Activated T-cell treated with anti-CD3 and anti-CD28 coated beads for 4 hours (primary cell): ENCODE results near the gene CLEC18B.
"Not testable (repeated sequence)": the region's sequence is repeated elsewhere in the genome, so short reads cannot be mapped to it uniquely, and the experiment has no call there.

Experiments used
- DNase-seq: peaks from one replicate; pipeline ENCODE4 v3.0.0-alpha.2; 2020

Gene CLEC18B

DNA sequence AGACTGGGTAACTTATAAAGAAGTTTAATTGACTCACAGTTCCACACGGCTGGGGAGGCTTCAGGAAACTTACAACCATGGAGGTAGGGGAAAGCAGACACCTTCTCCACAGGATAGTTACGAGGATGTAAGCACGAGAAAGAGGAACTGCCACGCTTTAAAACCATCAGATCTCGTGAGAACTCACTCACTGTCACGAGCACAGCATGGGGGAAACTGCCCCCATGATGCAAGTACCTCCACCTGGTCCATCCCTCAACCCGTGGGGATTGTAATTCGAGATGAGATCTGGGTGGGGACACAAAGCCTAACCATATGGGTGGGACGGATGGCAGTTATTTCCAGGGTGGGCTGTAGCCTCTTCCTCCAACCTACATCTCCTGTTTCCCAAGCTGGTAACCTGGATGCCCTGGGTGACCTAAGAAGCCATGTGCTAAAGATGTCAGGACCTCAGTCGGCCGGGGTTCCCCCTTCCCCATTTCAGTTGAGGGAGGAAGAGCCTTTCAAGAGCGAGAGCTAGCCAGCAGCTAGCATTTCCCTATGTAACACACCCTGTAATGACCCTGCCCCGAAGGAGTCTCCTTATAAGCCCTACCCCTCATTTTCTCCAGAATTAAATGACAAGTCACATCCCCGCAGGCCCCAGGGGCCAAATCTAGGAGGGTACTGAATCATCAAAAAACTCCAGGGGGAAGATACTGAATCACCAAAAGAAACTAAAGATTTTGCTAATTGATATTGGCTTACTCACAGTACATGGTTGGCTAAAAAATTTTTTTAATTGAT, 16.9 kb downstream of the CLEC18B start:
- not testable (repeated sequence) for DNase-seq

DNA sequence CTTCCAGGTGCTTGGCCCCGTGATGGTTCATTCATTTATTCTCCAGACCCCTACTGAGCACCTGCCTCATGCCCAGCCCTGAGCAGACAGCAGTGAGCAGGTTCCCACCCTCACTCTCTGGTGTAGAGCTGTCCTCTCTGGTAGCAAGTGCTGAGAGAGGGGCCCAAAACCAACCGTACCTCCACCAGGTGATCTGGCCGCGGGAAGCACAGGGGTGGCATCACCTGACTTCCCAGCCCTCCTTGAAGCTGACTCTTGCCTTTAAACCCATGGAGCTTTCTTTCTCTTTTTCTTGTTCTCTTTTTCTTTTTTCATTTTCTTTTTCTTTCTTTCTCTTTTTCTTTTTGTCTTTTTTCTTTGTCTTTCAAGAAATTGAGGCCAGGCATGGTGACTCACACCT, 21.0 kb downstream of the CLEC18B start:
- not testable (repeated sequence) for DNase-seq

DNA sequence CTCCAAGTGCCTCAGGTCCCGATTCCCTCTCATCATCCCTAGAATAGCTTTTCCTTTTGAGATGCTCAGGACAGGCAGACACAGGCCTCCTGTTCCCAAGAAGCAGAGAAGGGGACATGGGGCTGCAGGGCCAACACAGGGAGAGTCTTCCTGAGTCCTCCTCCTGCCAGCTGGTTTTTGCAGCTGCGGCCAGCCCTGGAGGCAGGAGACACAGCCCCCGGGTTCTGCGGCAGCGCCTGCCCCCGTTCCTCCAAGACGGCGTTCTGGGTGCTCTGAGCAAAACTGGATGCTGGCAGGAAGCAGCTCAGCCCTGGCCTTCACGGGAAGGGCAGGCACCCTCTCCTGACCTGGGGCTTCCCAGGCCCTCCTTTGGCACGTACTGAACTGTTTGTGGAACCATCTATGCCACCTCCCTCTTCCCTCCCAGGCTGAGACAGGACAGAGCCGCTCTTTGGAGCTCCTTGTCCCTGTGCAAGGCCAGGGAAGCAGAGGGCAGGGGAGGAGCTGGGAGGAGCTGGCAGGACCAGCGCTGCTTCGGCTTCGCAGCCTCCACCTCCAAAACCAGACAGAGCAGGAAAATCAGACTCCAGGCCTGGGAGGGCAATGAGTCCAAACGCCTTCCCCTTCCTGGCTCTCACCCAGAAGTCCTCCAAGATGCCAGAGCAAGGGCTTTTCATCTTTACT, 22.9 kb downstream of the CLEC18B start:
- DNase-seq, result not testable (repeated sequence)

DNA sequence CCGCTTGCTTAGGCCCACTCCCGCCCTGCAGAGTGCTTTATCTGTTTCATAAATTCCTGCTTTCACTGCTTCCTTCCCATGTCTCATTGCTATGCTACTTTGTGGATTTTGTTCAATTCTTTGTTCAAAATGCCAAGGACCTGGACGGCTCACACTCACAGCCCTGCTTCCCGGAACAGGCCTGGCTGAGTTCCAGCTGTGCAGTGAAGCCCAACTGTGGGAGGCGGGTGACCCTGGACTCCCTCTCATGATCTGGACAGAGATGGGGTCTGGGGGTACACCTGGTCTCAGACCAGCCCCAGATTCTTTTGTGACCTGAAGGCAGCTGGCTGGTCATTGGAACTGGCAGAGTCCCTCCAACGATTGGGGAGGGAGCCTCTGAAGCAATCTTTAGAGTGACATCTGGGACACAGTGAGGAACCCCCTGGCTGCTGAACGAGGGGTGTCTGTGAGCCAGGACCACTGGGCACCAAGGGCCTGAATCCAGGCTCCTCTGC, 24.7 kb downstream of the CLEC18B start:
- not testable (repeated sequence) for DNase-seq

DNA sequence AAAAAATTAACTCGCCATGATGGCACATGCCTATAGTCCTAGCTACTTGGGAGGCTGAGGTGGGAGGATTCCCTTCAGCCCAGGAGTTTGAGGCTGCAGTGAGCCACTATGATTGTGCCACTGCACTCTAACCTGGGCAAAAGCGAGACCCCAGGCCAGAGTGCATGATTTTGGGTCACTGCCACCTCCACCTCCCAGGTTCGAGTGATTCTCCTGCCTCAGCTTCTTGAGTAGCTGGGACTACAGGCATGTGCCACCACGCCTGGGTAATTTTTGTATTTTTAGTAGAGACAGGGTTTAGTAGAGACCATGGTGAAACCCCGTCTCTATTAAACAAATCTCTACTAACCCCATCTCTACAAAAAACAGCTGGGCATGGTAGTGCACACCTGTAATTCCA, 26.7 kb downstream of the CLEC18B start:
- not testable (repeated sequence) for DNase-seq

DNA sequence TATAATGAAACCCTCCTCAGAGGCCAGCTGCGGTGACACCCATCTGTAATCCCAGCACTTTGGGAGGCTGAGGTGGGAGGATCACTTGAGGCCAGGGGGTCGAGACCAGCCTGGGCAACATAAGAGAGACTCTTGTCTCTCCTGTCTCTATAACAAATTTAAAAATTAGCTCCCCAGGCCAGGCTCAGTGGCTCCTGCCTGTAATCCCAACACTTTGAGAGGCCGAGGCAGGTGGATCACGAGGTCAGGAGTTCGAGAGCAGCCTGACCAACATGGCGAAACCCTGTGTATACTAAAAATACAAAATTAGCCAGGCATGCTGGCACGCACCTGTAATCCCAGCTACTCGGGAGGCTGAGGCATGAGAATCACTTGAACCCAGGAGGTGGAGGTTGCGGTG, 27.1 kb downstream of the CLEC18B start:
- not testable (repeated sequence) for DNase-seq

DNA sequence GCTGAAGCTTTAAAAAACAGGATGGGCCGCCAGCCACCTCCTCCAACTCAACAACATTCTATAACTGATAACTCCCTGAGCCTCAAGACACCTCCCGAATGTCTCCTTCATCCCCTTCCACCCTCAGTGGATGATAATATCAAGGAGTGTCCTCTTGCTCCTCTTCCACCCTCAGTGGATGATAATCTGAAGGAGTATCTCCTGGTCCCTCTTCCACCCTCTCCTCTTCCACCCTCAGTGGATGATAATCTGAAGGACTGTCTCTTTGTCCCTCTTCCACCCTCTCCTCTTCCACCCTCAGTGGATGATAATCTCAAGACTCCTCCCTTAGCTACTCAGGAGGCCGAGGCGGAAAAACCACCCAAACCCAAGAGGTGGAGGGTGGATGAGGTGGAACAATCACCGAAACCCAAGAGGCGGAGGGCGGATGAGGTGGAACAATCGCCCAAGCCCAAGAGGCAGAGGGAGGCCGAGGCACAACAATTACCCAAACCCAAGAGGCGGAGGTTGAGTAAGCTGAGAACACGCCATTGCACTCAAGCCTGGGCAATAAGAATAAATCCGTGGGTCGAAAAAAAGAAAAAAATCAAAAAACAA, 29.7 kb downstream of the CLEC18B start:
- DNase-seq, result not testable (repeated sequence)

DNA sequence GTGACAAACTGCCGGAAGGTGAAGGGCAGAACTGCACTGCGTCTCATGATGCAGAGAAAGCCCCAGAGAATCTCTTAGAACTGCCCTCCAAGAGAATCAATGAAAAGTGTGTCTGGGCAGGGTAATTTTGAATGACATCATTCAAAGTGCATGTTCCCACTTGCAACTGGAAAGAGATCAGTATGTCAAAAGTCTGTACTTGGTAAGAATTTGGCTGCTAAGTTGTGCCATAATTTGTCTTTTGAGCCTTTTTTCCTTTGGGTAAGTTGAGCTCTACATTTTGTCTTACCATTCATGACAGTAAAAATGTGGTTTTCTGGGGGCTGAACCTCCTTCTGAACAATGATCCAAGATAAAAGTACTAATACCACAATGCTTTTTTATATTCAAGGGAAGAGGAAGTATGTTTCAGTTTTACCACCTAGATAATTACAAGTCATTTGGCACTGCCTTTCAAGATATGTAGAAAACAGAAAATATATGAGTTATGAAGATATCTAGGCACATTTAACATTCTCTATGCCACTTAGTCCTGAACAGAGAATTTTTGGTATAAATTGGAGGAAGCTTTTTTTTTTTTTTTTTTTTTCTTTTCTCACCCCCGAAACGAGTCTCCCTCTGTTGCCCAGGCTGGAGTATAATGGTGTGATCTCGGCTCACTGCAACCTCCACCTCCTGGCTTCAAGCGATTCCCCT, 38.8 kb downstream of the CLEC18B start:
- DNase-seq, result not testable (repeated sequence)

DNA sequence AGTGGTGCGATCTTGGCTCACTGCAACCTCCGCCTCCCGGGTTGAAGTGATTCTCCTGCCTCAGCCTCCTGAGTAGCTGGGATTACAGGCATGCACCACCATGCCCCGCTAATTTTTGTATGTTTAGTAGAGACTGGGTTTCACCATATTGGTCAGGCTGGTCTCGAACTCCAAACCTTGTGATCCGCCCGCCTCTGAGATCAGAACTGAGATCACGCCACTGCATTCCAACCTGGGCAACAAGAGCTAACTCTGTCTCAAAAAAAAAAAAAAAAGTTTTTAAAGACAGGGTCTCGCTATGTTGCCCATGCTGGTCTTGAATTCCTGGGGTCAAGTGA, 47.5 kb downstream of the CLEC18B start:
- not testable (repeated sequence) for DNase-seq

DNA sequence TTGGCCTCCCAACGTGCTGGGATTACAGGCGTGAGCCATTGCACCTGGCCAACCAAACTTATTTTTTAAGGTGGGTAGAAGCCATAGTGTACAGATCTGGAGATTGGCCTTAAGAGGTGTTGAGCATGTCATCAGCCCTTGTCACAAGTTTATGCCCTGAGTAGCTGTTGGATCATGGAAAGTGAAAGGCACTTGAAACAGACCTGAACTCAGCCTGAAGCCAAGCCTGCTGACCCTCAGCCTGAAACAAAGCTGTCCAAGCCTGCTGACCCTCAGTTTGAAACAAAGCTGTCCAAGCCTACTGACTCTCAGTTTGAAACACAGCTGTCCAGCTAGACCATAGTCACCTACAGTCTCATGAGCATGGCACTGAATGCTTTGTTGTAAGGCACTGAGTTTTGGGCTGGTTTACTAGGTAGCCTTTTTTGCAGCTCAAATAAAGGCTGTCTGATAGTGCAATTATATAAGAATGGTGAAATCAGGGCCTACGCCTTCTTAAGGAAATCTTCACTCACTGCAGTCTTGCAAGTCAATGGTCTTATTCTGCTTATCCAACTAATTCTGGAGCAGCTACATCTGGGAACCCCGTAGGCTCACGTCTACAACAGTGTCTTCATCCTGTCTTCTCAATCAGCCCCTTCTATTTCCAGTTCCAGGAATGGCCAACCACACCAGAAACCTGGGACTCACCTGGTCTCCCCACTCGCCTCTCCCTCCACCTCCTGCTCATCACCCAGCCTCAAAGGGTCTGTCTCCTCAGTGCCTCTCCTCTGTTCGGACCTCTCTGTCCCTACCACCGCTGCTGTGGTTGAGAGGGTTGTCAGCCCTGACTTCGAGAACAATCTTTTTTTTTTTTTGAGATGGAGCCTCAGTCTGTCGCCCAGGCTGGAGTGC, 48.1 kb downstream of the CLEC18B start:
- DNase-seq, result no peak

DNA sequence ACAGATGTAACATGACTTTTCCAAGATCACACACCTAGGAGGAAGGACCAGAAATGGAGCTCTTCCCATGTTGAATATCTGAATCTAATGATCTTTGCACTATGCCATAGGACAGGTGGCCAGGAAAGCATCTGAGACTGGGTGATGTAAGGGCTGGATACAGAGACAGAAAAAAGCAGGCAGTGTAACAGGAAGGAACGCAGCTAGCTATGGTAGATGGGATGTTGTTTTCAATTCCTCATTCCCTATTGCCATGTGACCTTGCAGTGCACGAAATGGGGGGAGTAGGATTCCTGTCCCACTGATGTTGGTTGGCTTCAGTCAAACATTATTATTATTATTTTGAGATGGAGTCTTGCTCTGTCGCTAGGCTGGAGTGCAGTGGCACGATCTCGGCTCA, 48.9 kb downstream of the CLEC18B start:
- no peak for DNase-seq

DNA sequence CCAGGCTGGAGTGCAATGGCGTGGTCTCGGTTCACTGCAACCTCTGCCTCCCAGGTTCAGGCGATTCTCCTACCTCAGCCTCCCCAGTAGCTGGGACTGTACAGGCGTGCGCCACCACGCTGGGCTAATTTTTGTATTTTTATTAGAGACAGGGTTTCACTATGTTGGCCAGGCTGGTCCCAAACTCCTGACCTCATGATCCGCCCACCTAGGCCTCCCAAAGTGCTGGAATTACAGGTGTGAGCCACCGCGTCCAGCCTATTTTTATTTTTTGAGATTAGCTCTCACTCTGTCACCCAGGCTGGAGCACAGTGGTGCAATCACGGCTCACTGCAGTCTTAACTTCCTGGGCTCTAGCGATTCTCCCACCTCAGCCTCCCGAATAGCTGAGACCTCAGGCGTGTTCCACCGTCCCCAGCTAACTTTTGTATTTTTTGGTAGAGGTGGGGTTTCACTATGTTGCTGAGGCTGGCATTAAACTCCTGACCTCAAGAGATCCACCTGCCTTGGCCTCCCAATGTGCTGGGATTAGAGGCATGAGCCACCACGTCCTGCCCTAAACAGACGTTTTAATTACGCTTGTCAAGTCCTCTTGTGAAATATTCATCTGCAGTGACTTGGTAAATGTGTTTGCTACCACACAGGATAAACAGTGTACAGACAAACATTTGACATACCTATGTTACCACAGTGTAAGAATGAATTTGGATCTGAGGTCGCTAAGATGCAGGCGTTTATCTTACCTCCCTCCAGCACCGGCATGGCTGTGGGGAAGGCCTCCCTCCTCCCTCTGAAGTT, 50.7 kb downstream of the CLEC18B start:
- not testable (repeated sequence) for DNase-seq

DNA sequence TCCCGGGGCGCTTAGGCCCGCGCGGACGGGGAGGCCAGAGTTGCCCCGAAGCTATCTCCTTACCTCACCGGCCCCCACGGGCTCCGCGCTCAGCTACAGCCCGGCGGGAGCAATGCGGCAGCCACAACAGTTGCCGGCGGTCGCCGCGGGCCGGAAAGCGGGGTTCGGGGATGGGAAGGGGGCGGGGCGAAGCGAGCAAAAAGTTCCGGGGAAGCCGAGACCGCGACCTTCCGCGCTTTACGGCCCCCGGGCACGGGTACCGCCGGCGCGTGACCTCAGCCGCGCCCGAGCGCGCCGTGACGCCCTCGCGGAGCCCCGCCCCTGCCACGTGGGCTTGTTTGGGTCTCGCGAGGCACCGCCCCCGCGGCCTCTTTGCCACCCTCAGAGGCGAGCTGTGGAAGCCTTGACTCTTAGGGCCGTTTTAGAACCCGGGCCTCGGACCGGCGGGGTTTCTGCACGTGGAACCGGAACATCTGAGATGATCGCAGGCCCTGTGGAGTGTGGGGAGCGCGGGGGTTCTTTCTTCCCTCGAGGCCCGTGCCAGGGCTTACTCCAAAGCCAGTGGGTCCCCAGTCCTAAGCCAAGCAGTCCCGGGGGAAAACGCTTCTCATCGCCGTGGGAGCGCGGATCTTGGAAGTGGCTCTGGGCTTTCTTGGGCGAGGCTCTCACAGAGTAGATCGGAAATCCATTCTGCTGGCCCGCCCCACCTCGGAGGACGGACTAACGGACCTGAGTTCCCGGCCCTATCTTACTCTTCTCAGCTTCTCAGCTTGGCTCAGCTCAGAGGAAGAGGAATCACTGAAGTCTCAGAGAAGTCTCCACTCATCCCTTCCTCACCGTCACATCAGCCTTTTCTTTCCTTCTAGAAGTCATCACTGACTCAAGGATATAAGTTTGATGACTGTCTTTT, 53.0 kb downstream of the CLEC18B start:
- peak; percentile 97 for DNase-seq

DNA sequence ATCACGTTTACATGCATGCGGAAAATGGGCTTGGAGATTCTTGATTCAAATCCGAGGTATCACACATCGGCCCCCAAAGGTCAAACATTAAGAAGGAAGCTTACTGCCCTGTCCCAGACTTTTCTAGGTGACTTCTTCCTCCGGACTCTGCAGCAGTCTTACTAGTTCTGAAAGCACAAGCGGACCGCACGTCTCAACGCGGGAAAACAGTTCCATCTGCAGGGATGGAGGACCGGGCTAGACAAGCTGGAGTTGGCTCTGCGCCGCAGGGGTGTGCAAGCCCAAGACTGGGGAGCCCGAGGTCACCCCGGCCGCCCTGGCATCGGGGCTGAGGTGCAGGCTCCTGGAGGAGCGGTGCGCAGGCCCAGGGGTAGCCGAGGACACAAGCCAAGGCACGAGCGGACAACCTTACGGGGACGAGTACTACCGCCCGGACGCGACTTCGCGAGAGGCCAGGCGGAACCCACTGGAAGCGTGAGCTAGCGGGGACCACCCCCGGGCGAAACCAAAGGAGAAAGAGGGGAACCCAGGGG, 53.7 kb downstream of the CLEC18B start:
- DNase-seq, result not testable (repeated sequence)

DNA sequence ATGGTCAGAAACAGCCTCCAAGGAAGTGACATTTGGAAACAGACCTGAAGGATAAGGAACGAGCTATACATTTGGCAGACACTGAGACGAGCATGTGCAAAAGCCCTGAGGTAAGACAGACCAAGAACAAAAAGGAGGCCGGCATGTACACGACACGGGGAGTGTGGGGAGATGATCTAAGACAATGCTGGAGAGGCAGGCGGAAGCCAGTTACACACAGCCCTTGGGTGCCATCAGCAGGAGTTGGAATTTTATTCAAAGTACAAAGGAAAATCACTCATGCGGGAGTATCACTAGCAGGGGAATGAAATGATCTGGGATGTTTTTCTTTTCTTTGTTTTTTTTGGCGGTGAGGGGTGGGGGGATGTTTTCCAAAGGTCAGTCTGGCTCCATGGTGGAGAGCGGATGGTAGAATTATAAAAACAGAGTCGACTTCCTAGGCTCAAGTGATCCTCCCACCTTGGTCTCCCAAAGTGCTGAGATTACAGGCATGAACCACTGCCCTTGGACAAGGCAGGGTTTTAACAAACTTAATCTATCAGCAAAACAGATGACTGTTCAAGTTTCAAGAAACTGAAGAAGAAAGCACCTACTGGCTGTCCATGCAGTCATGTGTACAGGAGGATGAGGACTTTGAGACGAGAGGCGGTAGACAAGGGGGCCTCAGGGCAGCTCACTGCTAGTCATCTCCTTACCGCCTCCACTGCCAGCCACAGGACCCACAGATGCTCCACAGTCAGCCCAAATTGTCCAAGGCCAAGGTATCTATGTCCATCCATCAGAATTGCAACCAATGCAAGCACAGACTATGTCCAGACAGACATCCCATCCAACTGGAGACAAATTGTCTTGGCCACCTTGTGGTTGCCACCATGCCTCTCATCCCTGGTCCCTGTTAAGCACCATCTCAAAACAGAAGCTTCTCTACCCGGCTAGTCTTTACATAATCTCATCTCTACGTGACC, 59.4 kb downstream of the CLEC18B start:
- not testable (repeated sequence) for DNase-seq
